ENCODE data around the gene CDC27. TPM values are rescaled to one million over a fixed set of nuclear protein-coding genes. Genes with fewer than 3 reads are reported as not detected.
"Not testable (repeated sequence)": the region's sequence is repeated elsewhere in the genome, so short reads cannot be mapped to it uniquely, and the experiment has no call there.

CDC27 gene
- total RNA-seq, 1 experiment from 2014 or later, result 191 TPM

GRCh38 chr17:47070266-47070665 lies 118.8 kb downstream of the CDC27 start:
- CTCF ChIA-PET; H3K9me3 ChIP-seq (ENCODE audit: control insufficient read depth in 1 of 2, insufficient read depth in 1 of 2, low read depth in 1 of 2, low read length in 2 of 2); RAD21 ChIA-PET (ENCODE audit: low non-redundant PET in 1 of 2, low total read pairs in 2 of 2, uncharacterized antibody in 2 of 2, unreplicated experiment in 2 of 2); H3K36me3 ChIP-seq (ENCODE audit: control insufficient read depth in 1 of 2, insufficient read depth in 2 of 2, low read length in 2 of 2); H3K9me2 ChIP-seq (ENCODE audit: insufficient read depth); H3K27me3 ChIP-seq (ENCODE audit: insufficient read depth, low read length); H3K79me2 ChIP-seq (ENCODE audit: insufficient read depth, low read length); POLR2A ChIA-PET; H2AFZ ChIP-seq (ENCODE audit: low read depth, low read length, poor library complexity, severe bottlenecking); BruUV-seq (replicated peaks); intact Hi-C loops (cut with micrococcal nuclease); H4K20me1 ChIP-seq (ENCODE audit: insufficient read depth): not testable (repeated sequence)
- TF ChIP-seq SIN3A (IDR thresholded peaks at IDR 0.05; ENCODE audit: low read depth) (peak; percentile 61; the same call in 1 of the 2 replicates), TCF7L2 (IDR thresholded peaks at IDR 0.05; ENCODE audit: borderline replicate concordance, extremely low read depth, insufficient read depth, insufficient read length) (peak; percentile 36), SP1 (IDR thresholded peaks at IDR 0.05; ENCODE audit: low read depth) (peak; percentile 43; the same call in 1 of the 2 replicates), MAX (IDR thresholded peaks at IDR 0.05) (0 out of 2 replicates have a peak, but pooled peaks have one; percentile 29), POLR2AphosphoS5 (IDR thresholded peaks at IDR 0.05; ENCODE audit: low read depth, low read length) (peak; percentile 41; the same call in 1 of the 2 replicates), FOSL1 (IDR thresholded peaks at IDR 0.05; ENCODE audit: low read depth) (peak; percentile 86), CBX3 (IDR thresholded peaks at IDR 0.05; ENCODE audit: low read depth) (0 out of 2 replicates have a peak, but pooled peaks have one; percentile 65), JUND (IDR thresholded peaks at IDR 0.05) (peak; percentile 86), RAD21 (IDR thresholded peaks at IDR 0.05; ENCODE audit: low read depth) (0 out of 2 replicates have a peak, but pooled peaks have one; percentile 8)
- Histone ChIP-seq H3K4me2 (ENCODE audit: low read length) (peak overlapping the region; percentile 63), H3K27ac (ENCODE audit: low read depth, low read length) (peak overlapping the region; percentile 58), H3K9ac (ENCODE audit: low read length) (peak overlapping the region; percentile 37), H3K4me1 (ENCODE audit: control insufficient read depth in 1 of 2, insufficient read depth in 2 of 2, low read length in 2 of 2) (peaks cover 22 to 37% of the 10 kb centered on the region in 2 experiments), H3K4me3 (replicated peaks in 1 of 2; ENCODE audit: low read depth in 1 of 2, low read length in 2 of 2) (peak overlapping the region in 1 of 2 experiments; percentile 6; a peak in 2 of 4 replicates)
- peak; percentile 79 for DNase-seq (ENCODE audit: low read depth, low spot score)
- ATAC-seq, result peak; percentile 78

Other genes starting within 250 kb of the CDC27 start
- not detected for gene RPRML, start 210.0 kb downstream of the CDC27 start, total RNA-seq (2021; ENCODE audit: unreplicated experiment)
- gene MYL4, start 20.1 kb upstream of the CDC27 start, total RNA-seq (2021; ENCODE audit: unreplicated experiment), result 0.32 TPM
- not detected for gene ITGB3, start 64.5 kb upstream of the CDC27 start, total RNA-seq (2021; ENCODE audit: unreplicated experiment)
- not detected for gene EFCAB13, start 134.7 kb upstream of the CDC27 start, total RNA-seq (2021; ENCODE audit: unreplicated experiment)

All from HCT116 (cell line).